Gastroesophageal sphincter (tissue), 4 donors: ENCODE results near the gene LRTM1. TPM values are rescaled to one million over a fixed set of nuclear protein-coding genes. Genes with fewer than 3 reads are reported as not detected.

Experiments
- ATAC-seq: fragments of 150-250 bp; one replicate; pipeline ENCODE4 v1.9.1; 2016; ENCODE audit warnings: mild to moderate bottlenecking, moderate library complexity
- H3K27ac ChIP-seq, 4 donors: fragments of 200-600 bp; sonication (generic) in 3 of 4; 1 replicate in 3 of 4; 2 replicates in 1 of 4; pipeline ENCODE4 v1.5.1; 2016 to 2019
- H3K27me3 ChIP-seq: fragments of 200-600 bp; sonication (generic); one replicate; pipeline ENCODE4 v1.5.1; 2019
- H3K36me3 ChIP-seq, 2 donors: fragments of 200-600 bp; sonication (generic); one replicate each; pipeline ENCODE4 v1.5.1; 2019; ENCODE audit warnings: control low read depth in 1 of 2
- H3K4me1 ChIP-seq, 3 donors: fragments of 200-600 bp; sonication (generic); 1 replicate in 2 of 3; 2 replicates in 1 of 3; pipeline ENCODE4 v1.5.1; 2016 to 2019; ENCODE audit warnings: control low read depth in 2 of 3
- H3K4me3 ChIP-seq, 2 donors: fragments of 200-600 bp; sonication (generic); one replicate each; pipeline ENCODE4 v1.5.1; 2019; ENCODE audit warnings: mild to moderate bottlenecking in 1 of 2, moderate library complexity in 1 of 2
- H3K9me3 ChIP-seq, 3 donors: fragments of 200-600 bp; sonication (generic); one replicate each; pipeline ENCODE4 v1.5.1; 2017 to 2019; ENCODE audit warnings: control low read depth in 2 of 3
- CTCF ChIP-seq, 4 experiments: fragments of 200-600 bp in 2 of 4; fragments of 450-650 bp in 2 of 4; sonication (generic) in 1 of 4; IDR thresholded peaks; one replicate each; pipeline ENCODE4 v1.5.1; 2017 to 2019; ENCODE audit warnings: antibody characterized with exemption in 4 of 4, mild to moderate bottlenecking in 2 of 4, moderate library complexity in 2 of 4
- EP300 ChIP-seq: sonication (generic); formaldehyde crosslinking; IDR thresholded peaks from one replicate; pipeline ENCODE4 v1.6.1; 2017; ENCODE audit warnings: antibody characterized with exemption, mild to moderate bottlenecking
- POLR2A ChIP-seq, 2 donors: fragments of 450-650 bp; IDR thresholded peaks; one replicate each; pipeline ENCODE4 v1.6.1; 2017; ENCODE audit warnings: antibody characterized with exemption in 2 of 2, mild to moderate bottlenecking in 2 of 2, moderate library complexity in 1 of 2
- POLR2AphosphoS5 ChIP-seq: sonication (generic); formaldehyde crosslinking; IDR thresholded peaks from one replicate; pipeline ENCODE4 v1.6.1; 2017; ENCODE audit warnings: antibody characterized with exemption
- WGBS, 2 donors: methylation state at CpG; one replicate each; pipeline ENCODE4 v1.1.5; 2018; ENCODE audit warnings: low coverage in 1 of 2; 5-methylcytosine and 5-hydroxymethylcytosine counted together
- total RNA-seq, 4 donors: library from RNA; depleted of rRNA; stranded (reverse); fragments of >200 nt; gene quantifications; one replicate each; pipeline ENCODE4 v1.1.0, GENCODE V29; 2016

Gene LRTM1
- total RNA-seq, 4 donors from 2014 or later: not detected

GRCh38 chr3:54895613-54896012 lies 32.2 kb downstream of the LRTM1 start:
- Histone ChIP-seq H3K27me3 (no peaks in the 10 kb centered on the region), H3K4me3 (no peak overlapping the region), H3K4me1 (peaks cover 10 to 30% (median 18%) of the 10 kb centered on the region in 3 donors), H3K27ac (no peak overlapping the region), H3K9me3 (no peaks in the 10 kb centered on the region), H3K36me3 (no peaks in the 10 kb centered on the region)
- ATAC-seq: no peak
- WGBS, 2 donors: 90% methylated on average over 2 of the region's 4 CpGs; no CpG with 5 or more reads in 1 of the 2 donors
- no peak for TF ChIP-seq POLR2A (IDR thresholded peaks at IDR 0.05)
- no peak for TF ChIP-seq CTCF (IDR thresholded peaks at IDR 0.05)
- TF ChIP-seq POLR2AphosphoS5: no peak
- TF ChIP-seq EP300: no peak

- TF ChIP-seq POLR2A (IDR thresholded peaks at IDR 0.05) (no peak), POLR2AphosphoS5 (no peak), EP300 (no peak), CTCF (IDR thresholded peaks at IDR 0.05) (no peak)
- H3K4me1 ChIP-seq: peaks cover 19 to 52% (median 25%) of the 10 kb centered on the region in 3 donors
Observed at GRCh38 chr3:54892168-54892567, 35.7 kb downstream of the LRTM1 start.

GRCh38 chr3:54891540-54891897 lies 36.3 kb downstream of the LRTM1 start:
- Histone ChIP-seq H3K4me1 (peaks cover 19 to 52% (median 25%) of the 10 kb centered on the region in 3 donors), H3K4me3 (no peak overlapping the region), H3K9me3 (no peaks in the 10 kb centered on the region), H3K36me3 (no peaks in the 10 kb centered on the region), H3K27ac (peak overlapping the region; percentile 89 to 98 (median 92)), H3K27me3 (no peaks in the 10 kb centered on the region)
- WGBS, 2 donors: 0 to 7% methylated on average over 2 to 5 of the region's 5 CpGs
- peak; percentile 88 for TF ChIP-seq POLR2AphosphoS5
- peak; percentile 27 to 76 (median 69) for TF ChIP-seq CTCF (IDR thresholded peaks at IDR 0.05)
- TF ChIP-seq EP300: no peak
- no peak for TF ChIP-seq POLR2A (IDR thresholded peaks at IDR 0.05)
- ATAC-seq: peak; percentile 97

More at GRCh38 chr3:54892168-54892567, 35.7 kb downstream of the LRTM1 start:
- Histone ChIP-seq H3K9me3 (no peaks in the 10 kb centered on the region), H3K27ac (peak overlapping the region; percentile 52 to 94 (median 90)), H3K27me3 (no peaks in the 10 kb centered on the region), H3K36me3 (no peaks in the 10 kb centered on the region), H3K4me3 (no peak overlapping the region)
- ATAC-seq: no peak
- 36 to 100% methylated on average over 1 to 2 of the region's 2 CpGs for WGBS, 2 donors

GRCh38 chr3:54889731-54890130 lies 38.1 kb downstream of the LRTM1 start:
- Histone ChIP-seq H3K4me1 (peaks cover 19 to 52% (median 25%) of the 10 kb centered on the region in 3 donors), H3K27me3 (no peaks in the 10 kb centered on the region), H3K4me3 (no peak overlapping the region), H3K9me3 (no peaks in the 10 kb centered on the region), H3K36me3 (no peaks in the 10 kb centered on the region), H3K27ac (peak overlapping the region; percentile 34 to 90 (median 76))
- ATAC-seq: no peak
- WGBS, 2 donors: 65 to 89% methylated on average over 3 of the region's 3 CpGs
- no peak for TF ChIP-seq CTCF (IDR thresholded peaks at IDR 0.05)
- no peak for TF ChIP-seq POLR2AphosphoS5
- no peak for TF ChIP-seq POLR2A (IDR thresholded peaks at IDR 0.05)
- TF ChIP-seq EP300: no peak

- H3K9me3 ChIP-seq: no peaks in the 10 kb centered on the region
- no peak overlapping the region for H3K4me3 ChIP-seq
- ATAC-seq: peak; percentile 13
- peaks cover 19 to 52% (median 25%) of the 10 kb centered on the region in 3 donors for H3K4me1 ChIP-seq
- WGBS, 2 donors: 50 to 71% methylated on average over 1 of the region's 1 CpG
- TF ChIP-seq POLR2AphosphoS5: peak; percentile 56
- TF ChIP-seq POLR2A (IDR thresholded peaks at IDR 0.05): no peak
- H3K36me3 ChIP-seq: no peaks in the 10 kb centered on the region
- H3K27me3 ChIP-seq: no peaks in the 10 kb centered on the region
- H3K27ac ChIP-seq: peak overlapping the region; percentile 34 to 90 (median 62)
Observed at GRCh38 chr3:54888873-54889272, 39.0 kb downstream of the LRTM1 start.
